ENCODE measurements around the gene ZFYVE28. TPM values are rescaled to one million over a fixed set of nuclear protein-coding genes. Genes with fewer than 3 reads are reported as not detected.

The ZFYVE28 gene
- total and polyA plus RNA-seq, 11 donors, result 2.6 to 11.9 (median 5.5) TPM

DNA sequence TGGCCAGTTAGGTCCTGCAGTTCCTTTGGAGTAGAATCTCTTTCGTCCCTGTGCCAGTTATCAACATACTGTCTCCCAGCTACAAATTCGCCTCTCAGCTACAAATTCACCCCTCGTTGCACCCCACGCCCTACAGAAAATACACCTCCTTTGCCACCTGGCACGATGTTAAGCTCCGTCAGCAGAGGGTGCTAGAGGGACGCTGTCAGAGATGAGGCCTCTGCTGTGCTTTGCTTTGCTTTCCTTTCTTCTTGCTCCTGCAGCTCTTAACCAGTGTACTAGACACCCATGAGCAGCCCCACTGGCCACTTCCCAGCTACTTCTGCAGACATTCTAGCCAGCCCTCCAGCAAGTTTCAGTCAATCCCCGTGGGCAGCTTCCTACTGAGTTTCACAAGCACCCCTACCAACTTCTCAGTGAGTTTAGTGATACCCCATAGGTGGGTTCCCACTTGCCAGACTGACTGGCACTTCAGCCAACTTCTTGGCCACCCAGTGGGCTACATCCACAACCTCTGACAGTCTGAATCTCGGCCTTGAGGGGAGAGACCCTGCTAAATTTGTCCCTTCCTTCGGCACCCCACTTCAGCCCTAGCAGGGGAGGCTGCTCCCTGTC lies 198.3 kb downstream of the ZFYVE28 start:
- peak; percentile 54 to 78 (median 59) for DNase-seq
- intact Hi-C loops (cut with DNase I), result loop anchor here in 9 of 10 donors (1.0 to 10.0 kb wide), 10 partner anchors 197 to 435 kb away; partner anchors contain the start of genes CFAP99 (in 1 of the 9), RNF4 (in 1 of the 9) and ZFYVE28 (in 1 of the 9)
- peak; percentile 70 to 92 (median 88) for ATAC-seq
- 10 to 13% (median 12%) methylated on average over 10 of the region's 10 CpGs for WGBS, 4 donors
- Histone ChIP-seq H3K27ac (no peak overlapping the region), H3K36me3 (peaks cover 0 to 24% (median 8%) of the 10 kb centered on the region in 9 donors), H3K4me1 (peaks cover 0 to 8% (median 0%) of the 10 kb centered on the region in 12 donors), H3K27me3 (no peaks in the 10 kb centered on the region), H3K9me3 (no peaks in the 10 kb centered on the region), H3K4me3 (no peak overlapping the region)
- TF ChIP-seq, protein P1, sequence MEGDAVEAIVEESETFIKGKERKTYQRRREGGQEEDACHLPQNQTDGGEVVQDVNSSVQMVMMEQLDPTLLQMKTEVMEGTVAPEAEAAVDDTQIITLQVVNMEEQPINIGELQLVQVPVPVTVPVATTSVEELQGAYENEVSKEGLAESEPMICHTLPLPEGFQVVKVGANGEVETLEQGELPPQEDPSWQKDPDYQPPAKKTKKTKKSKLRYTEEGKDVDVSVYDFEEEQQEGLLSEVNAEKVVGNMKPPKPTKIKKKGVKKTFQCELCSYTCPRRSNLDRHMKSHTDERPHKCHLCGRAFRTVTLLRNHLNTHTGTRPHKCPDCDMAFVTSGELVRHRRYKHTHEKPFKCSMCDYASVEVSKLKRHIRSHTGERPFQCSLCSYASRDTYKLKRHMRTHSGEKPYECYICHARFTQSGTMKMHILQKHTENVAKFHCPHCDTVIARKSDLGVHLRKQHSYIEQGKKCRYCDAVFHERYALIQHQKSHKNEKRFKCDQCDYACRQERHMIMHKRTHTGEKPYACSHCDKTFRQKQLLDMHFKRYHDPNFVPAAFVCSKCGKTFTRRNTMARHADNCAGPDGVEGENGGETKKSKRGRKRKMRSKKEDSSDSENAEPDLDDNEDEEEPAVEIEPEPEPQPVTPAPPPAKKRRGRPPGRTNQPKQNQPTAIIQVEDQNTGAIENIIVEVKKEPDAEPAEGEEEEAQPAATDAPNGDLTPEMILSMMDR (IDR thresholded peaks at IDR 0.05), result peak; percentile 72 to 87 (median 84)
- no peak for TF ChIP-seq POLR2A (IDR thresholded peaks at IDR 0.05)

Other genes with a start within 250 kb of the ZFYVE28 start
- gene HAUS3, start 176.5 kb downstream of the ZFYVE28 start, total RNA-seq, result 1 to 10 TPM; 4.2 to 8.3 (median 6.3) TPM
- gene HAUS3, start 176.5 kb downstream of the ZFYVE28 start, polyA plus RNA-seq, result 1 to 10 TPM; 4.2 to 6.8 TPM
- gene POLN, start 176.5 kb downstream of the ZFYVE28 start, total RNA-seq, result 1 to 10 TPM in 7 of 9 donors, under 1 TPM in 2; 0.38 to 4.5 (median 2.6) TPM
- under 1 TPM; 0.79 to 0.84 TPM for gene POLN, start 176.5 kb downstream of the ZFYVE28 start, polyA plus RNA-seq
- gene MXD4, start 156.5 kb downstream of the ZFYVE28 start, total RNA-seq, result 10 to 100 TPM; 27.5 to 76.6 (median 35.5) TPM
- 10 to 100 TPM; 39.0 to 55.5 TPM for gene MXD4, start 156.5 kb downstream of the ZFYVE28 start, polyA plus RNA-seq
- gene CFAP99, start 310 bp upstream of the ZFYVE28 start, total RNA-seq, result not detected
- gene CFAP99, start 310 bp upstream of the ZFYVE28 start, polyA plus RNA-seq, result not detected
- 10 to 100 TPM; 24.3 to 45.7 (median 30.8) TPM for gene RNF4, start 50.5 kb upstream of the ZFYVE28 start, total RNA-seq
- 10 to 100 TPM; 10.6 to 36.3 TPM for gene RNF4, start 50.5 kb upstream of the ZFYVE28 start, polyA plus RNA-seq
- gene FAM193A, start 118.0 kb upstream of the ZFYVE28 start, total RNA-seq, result 10 to 100 TPM; 12.6 to 21.0 (median 17.3) TPM
- gene FAM193A, start 118.0 kb upstream of the ZFYVE28 start, polyA plus RNA-seq, result 10 to 100 TPM in 1 of 2 donors, 1 to 10 TPM in 1; 9.7 to 10.6 TPM